ENCODE measurements around the gene SMPDL3A.
A peak's percentile ranks its signal among the peaks of the same experiment; 100 is the strongest.
"Not testable (repeated sequence)": the region's sequence is repeated elsewhere in the genome, so short reads cannot be mapped to it uniquely, and the experiment has no call there.

The SMPDL3A gene, protein sequence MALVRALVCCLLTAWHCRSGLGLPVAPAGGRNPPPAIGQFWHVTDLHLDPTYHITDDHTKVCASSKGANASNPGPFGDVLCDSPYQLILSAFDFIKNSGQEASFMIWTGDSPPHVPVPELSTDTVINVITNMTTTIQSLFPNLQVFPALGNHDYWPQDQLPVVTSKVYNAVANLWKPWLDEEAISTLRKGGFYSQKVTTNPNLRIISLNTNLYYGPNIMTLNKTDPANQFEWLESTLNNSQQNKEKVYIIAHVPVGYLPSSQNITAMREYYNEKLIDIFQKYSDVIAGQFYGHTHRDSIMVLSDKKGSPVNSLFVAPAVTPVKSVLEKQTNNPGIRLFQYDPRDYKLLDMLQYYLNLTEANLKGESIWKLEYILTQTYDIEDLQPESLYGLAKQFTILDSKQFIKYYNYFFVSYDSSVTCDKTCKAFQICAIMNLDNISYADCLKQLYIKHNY

DNA sequence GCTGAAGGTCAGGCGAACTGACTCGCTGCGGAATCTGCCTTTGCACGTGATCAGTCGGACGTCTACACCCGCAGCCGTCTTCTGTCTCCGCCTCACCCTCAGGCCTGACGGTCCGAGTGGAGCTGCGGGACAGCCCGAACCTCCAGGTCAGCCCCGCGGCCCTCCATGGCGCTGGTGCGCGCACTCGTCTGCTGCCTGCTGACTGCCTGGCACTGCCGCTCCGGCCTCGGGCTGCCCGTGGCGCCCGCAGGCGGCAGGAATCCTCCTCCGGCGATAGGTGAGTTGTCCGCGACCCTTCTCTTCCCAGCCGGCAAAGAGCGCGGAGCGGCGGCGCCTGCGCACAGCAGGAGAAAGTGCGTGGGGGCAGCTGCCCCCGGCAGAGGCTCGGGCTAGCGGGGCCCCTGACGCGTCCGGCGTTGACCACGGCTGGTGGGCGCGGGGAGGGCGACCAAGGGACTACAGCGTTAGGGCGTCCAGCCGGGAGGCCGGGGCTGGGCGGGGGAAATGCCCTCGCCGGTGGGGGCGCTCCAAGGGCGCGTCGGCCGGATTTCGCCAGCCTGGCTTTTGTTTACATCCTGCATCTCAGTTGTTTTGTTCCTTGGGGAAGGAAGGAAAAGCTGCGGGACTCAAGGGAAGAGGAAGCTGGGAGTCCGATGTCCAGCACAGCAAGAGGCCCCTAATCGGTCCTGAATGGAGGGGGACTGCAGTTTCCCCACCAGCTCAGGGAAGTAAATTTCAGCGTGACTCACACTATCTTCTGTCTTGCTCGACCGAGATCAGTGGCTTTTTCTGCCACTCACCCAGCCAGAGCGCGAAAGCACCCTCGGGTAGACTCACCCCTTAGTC is at the start of gene SMPDL3A:
Gene SMPDL3A (plus strand): TSS at position 77 of the 846 bp plus-strand sequence. CDS start 89 bp downstream, at position 166.
- DNase-seq (ENCODE audit: low spot score), result peak; percentile 83

DNA sequence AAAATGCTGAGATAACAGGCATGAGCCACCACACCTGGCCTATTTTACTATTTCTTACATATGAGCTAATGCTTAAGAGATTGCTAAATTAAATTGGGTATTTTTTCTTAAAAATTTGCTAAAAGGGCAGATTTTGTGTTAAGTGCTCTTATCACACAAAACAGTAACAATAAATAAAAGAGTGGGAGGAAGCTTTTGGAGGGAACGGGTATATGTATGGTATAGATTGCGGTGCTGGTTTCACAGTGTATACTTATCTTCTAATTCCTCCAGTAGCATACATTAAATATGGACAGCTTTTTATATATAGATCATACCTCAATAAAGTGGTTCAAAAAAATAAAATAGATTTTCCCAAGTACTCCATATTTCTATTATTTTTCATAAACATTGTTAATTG is 49.0 kb upstream of the SMPDL3A start:
- DNase-seq (ENCODE audit: low spot score), result no peak

DNA sequence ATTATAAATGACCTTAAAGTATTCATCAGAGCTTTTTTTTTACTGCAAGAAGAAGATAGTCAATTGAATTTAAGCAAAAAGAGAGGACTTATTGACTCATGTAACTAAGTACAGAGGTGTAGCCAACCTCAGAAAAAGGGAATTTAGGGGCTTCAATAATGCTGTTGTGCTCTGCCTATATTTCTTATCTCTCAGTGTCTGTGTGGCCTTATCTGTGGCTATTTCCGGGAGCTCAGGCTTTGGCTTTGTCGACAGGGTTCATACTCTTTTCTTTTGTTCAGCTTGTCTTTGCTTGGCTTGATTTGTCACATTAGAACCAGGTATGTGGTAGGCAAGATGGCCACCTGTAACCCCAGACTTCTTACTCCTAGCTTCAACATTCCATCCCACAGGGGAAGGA is 48.1 kb upstream of the SMPDL3A start:
- DNase-seq (ENCODE audit: low spot score), result no peak

DNA sequence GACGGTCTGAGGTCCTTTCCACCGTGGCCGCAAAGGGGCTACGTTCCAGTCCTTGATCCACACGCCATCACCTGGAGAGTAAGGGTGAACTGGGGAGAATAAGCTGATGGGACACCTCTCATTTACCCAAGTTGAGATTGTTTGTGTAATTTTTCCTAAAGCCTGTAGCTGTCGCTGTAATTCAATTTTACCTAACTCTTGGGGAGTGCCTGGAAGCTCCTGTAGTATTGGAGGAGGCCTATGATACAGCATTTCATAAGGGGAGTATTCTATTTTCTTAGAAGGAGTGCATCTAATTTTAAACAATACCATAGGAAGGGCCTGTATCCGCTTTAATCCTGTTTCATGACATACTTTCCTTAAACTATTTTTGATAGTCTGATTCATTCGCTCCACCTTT is 44.8 kb upstream of the SMPDL3A start:
- peak; percentile 14 for DNase-seq (ENCODE audit: low spot score)

DNA sequence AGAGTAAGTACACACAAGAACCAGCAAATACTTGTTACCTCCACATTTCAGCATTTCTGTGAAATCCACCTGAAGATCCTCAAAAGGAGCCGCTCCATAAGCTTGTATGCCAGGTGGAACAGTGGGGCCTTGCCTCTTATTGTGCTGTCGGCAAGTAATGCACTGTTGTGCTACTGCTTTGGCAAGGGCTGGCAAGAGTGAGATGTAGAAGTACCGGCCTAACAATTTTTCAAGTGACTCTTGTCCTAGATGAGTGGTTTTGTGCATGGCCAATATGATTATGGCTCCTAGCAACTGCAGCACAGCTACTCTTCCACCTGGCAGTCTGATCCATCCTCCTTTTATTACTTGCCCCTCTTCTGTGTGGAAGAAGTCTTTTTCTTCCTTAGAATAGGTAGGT is 44.2 kb upstream of the SMPDL3A start:
- not testable (repeated sequence) for DNase-seq (ENCODE audit: low spot score)

DNA sequence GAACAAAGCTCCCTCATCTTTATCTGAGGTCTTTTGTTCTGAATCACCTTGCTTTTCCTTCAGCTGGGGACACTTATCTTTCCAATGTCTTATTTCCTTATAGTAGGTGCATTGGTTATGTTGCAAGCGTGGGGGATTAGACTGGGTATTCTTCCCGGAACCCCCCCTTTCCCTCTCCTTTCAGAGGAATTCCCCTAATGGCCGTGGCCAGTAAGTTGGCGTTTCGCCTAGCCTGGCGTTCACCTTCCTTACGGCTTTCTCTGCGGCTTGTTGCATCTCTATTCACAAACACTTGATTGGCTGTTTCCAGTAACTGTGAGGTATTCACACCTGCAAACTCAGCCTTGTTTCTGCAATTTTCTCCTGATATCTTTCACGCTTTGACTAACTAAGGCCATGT is 42.4 kb upstream of the SMPDL3A start:
- no peak for DNase-seq (ENCODE audit: low spot score)

DNA sequence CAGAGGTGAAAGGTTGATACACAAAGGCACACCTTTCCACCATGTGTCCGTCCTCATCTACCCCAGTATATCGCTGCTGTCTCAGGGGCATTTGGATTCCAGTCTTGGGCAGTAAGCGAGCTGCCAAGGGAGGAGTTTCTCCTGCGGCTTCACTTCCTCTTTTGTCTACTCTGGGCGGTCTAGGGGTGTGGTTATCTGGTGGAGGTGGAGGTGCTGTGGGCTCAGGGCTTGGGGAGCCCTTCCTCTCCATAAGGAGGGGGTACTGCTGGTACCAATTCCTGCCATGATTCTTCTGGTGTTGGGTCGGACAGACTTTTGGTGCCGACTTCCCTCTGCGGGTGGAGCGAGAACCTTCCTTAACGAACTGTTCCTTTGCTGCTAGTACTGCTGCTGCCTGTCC is 41.5 kb upstream of the SMPDL3A start:
- no peak for DNase-seq (ENCODE audit: low spot score)

DNA sequence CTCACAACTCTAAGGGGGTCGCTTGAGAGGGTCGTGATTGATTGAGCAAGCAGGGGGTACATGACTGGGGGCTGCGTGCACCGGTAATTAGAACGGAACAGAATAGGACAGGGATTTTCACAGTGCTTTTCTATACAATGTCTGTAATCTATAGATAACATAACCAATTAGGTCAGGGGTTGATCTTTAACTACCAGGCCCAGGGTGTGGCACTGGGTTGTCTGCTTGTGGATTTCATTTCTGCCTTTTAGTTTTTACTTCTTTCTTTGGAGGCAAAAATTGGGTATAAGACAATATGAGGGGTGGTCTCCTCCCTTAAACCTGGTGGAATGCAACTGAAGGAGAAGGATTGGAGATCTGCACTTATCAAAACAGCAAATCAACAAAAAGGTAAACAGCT is 40.1 kb upstream of the SMPDL3A start:
- not testable (repeated sequence) for DNase-seq (ENCODE audit: low spot score)

DNA sequence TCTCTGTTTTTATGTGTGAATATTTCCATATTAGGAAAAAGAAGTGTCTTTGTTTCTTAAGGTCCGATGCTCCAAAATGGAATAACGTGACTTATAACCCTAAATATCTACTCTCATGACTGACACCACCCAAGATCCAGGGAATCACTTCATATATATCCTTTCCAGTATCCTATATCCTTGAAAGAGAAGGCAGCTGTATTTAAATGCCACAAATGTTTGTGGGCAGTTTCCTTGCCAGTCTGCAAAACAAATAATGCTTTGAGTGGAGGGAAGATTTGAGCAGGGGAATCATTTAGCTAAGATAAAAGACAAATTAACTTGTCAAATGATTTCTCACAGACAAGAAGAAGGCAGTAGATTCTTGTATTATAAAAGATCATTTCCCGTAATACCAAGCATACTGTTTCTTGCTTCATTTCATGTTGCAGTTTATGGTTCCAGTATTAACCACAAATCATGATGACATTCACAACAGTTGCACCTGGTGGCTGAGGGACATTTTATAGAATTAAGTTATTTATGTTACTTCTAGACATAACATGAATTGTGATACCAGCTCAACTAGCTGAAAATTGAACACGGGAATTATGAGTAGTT is 39.5 kb upstream of the SMPDL3A start:
- no peak for DNase-seq (ENCODE audit: low spot score)

DNA sequence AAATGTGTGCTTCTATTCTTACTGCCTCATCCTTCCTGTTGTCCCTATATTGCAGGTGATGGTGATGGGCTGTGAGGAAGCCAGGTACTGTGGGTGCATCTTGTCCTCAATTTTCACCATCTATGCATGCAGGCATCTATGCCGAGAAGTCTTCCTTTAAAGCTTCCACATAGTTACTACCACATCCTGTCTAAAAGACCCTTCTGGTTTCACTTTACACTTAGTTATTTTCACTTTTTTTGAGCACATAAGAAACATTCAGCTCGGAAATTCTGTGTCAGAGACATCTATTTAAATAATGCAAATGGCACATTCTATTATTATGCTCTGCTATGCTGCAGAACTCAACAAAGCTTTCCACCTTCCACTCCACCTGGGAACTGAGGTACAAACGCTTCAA is 37.7 kb upstream of the SMPDL3A start:
- no peak for DNase-seq (ENCODE audit: low spot score)

DNA sequence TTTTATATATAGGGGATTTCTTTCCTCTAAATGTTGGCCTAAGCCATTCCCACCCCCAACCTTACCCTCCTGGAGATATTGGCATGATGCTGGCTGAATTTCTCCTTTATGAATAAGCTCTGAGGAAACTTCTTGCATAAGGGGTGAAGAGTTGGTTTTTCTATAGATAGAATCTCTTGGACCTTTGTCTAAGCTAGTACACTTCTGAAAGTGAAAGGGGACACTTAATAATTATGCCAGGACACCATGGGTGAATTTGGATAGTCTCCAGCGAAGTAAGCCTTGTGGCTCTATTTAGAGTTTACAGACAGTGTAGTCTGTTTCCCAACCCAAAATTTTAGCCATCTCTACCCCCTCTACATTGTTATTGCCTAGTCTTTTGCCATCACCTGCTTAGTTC is 36.6 kb upstream of the SMPDL3A start:
- DNase-seq (ENCODE audit: low spot score), result no peak

DNA sequence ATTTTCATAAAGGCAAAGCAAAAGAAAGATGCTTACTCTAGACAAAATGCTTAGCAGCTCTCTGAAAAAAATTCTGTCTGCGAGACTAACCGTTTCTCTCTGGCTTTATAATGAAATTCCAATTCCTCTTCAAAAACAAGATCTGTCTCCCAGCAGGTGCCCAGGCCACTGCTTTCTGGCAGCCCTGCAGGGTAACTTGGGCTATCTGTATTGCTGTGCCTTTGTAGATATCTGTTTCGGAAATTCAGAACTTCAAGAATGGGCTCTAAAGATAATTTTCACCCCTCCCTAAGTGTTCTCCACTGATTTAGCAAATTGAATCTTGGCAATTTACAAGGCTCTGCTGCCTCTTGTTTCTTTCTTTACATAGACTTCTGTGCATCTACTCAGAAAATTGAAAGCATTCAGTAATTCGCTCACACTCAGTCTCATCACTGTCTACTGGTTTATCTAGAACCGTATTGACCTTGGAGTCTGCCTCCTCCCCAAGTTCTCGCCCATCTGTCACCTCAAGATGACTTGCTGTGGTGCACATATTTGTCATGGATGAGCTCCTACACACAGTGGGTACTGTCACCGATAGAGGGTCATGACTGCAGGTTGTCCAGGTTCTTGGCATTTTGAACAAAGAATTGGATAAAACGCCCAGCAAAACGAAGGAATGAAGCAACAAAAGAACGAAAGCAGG is 35.9 kb upstream of the SMPDL3A start:
- DNase-seq (ENCODE audit: low spot score), result no peak

DNA sequence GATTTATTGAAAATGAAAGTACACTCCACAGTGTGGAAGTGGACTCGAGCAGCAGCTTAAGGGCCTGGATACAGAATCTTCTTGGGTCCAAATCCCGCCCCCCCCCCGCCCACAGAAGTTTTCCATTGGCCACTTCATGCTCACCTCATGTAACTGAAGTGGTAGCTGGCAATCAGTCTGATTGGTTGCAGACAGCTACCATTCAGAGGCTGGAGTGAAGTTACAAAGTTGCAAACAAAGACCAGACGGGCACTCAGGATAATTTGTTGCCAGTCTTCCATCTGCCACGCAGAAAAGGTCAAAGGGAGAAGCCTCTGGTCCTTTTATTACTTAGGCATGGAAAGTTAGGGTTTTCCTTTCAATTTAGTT is 35.4 kb upstream of the SMPDL3A start:
- peak; percentile 34 for DNase-seq (ENCODE audit: low spot score)

DNA sequence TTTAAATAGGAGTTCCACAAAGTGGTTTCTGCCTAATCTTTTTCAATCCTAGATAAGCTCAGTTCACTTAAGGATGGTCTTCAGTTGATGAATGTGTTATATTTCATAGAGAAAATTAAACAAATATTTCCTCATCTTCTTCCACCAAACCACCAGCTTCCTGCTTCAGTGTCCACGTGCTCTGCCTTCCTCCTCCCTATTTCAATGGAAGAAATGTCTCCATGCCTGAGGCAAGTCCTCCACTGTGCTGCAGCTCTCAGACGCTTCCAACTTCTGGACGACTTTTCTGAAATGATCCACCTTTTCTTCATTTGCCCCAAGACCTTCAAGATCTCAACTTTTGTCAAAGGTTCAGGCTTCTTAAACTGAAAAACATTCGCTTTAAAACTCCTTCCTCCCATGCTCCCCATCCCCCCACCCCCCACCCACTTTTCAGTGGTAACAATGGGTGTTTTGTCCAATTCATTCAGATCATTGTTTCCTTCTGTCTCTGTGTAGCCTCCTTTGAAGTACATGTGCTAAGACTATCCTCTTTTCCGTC is 34.8 kb upstream of the SMPDL3A start:
- no peak for DNase-seq (ENCODE audit: low spot score)

DNA sequence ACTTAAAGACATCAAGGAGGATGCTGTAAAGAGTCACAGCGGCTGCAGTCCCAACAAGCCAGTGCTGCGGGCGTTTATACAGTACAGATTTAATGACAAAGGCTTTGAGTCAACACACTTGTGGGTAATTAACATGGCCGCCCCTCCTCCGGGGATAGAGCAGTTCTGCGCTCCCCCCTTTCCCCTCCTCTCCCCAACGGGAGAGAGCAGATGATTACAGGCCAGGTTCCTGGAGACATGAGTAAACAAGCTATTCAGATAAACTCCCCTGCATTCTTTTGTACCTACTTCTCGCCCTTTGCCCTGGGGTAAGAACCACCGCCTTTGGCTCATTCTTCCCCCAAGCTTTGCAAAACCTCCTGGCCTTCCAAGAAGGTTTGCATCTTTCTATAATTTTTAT is 33.2 kb upstream of the SMPDL3A start:
- DNase-seq (ENCODE audit: low spot score), result no peak

DNA sequence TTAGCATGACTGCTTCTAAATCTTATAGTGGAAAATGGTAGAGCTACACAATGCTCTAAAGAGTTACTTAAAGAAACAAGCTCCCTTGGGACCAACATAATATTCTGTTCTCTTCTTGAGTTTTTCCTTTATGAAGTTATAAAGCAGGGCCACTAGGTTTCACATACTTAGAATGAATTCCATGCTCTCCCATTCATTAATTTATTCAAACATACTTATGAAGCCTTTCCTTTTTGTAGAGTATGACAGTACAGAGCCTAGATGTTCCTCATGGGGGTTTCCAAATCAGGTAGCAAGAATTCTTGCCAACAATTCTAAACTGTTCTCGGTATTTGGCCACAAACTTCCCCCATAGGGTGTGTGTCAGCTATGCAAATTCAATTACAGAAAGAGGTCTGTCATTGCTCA is 30.1 kb upstream of the SMPDL3A start:
- DNase-seq (ENCODE audit: low spot score), result no peak

DNA sequence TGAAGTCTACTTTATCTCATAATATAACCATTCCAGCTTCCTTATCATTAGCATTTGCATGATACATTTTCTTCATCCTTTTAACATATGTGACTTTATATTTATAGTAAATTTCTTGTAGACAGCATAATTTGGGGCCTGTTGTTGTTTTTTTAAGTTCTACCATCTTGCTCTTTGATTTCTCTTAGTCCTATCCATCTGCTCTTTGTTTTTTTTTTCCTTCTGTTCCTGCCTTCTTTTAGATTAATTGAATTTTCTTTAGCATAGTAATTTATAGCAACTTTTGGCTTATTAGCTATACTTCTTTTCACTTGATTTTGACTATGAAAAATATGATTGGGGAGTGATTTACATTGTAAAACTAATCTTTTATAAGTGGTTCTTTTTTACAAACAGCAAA is 28.7 kb upstream of the SMPDL3A start:
- no peak for DNase-seq (ENCODE audit: low spot score)

DNA sequence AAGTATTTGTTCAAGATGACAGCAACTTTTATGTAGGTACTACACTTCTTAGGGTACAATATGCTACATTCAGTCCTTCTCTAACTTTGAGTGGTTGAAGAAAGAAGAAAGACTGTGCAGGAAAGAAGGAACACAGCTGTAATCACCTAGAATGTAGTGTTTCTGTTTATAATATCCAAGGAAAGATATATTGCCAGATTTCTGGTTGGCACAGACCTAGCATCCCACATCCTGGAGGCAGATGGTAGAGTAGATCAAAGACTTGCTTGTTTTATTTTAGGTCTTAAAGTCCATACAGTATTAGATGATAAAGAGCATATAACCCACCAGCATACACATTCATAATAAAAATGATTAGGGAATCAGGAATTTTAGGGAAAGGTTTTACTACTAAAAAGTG is 22.8 kb upstream of the SMPDL3A start:
- DNase-seq (ENCODE audit: low spot score), result no peak

DNA sequence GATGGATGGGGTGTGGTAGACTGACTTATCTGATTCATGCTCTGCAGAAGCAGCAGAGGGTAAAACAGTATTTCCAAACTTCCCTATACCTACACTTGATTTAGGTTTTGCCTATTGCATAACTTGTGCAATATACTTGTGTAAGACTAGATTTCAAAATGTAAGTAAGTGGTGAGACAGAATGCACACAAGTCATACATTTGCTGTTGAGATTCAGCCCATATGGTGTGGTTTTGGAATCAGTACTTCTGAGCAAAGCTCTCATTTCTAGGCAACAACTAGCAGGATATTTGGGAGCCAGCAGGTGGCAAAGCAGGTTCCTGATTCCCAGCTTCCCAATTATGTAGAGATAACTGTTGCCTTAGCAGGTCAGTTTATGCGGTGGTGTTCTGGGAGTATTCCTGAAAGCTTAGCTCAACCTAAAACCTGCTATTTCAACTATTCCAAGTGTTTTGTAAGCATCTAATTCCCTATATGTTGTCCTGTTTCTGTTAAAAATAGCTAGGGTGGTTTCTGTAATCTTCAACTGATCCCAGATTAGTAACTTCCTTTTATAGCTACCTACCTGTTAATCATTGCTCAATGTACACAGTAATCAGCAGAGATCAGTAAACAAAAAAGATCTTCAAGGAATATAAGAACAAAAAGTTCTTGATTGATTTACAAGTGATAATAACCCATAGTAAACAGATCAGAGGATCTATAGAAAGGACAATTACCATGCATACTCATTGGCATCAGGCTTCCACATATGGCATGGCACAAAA is 18.0 kb upstream of the SMPDL3A start:
- DNase-seq (ENCODE audit: low spot score), result no peak

DNA sequence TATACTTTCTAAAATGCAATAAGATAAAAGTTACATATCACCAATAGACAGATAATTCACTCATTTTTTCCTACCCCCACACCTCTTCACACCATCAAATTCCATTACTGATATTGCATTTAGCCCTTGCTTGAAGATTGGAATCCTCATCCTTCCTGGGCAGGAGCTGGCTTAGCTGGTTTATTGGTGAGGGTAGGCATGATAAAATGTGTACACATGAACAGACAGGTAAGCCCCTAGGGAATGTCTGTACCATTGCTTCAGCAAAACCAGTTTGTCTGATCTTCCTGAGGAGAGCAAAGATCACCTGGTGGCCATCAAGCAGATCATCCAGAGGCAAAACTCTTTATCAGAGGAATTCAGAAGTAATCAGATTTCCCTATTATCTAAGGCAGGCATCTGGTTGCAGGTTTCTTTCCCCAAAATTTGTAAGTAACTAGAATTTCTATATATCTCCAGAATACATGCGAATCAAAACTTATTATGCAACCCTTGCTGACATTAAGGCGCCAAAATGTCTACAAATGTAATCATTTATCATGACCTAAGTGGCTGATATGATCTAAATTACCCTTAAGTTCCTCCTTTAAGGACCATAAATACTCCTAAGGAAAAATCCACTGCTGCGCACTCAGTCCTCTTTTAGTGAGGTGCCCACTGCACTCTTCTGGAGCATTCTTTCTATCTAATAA is 16.2 kb upstream of the SMPDL3A start:
- no peak for DNase-seq (ENCODE audit: low spot score)

DNA sequence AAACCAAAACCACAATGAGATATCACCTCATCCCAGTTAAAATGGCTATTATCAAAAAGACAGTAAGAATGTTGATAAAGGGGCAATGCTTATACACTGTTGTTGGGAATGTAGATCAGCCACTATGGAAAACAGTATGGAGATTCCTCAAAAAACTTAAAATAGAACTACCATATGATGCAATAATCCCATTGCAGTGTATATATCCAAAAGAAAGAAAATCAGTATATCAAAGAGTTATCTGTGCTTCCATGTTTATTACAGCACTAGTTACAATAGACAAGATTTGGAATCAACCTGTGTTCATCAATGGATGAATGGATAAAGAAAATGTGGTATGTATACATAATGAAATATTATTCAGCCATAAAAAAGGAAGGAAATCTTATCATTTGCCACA is 13.1 kb upstream of the SMPDL3A start:
- DNase-seq (ENCODE audit: low spot score), result no peak
